Breast epithelium (tissue), 4 donors: ENCODE data around the gene FCAR. TPM values are rescaled to one million over a fixed set of nuclear protein-coding genes. Genes with fewer than 3 reads are reported as not detected.

Experiments
- DNase-seq, 2 donors: peaks; one replicate each; pipeline ENCODE4 v3.0.0-alpha.2; 2019; ENCODE audit warnings: low spot score in 2 of 2
- H3K27ac ChIP-seq, 2 donors: fragments of 200-600 bp; sonication (generic) in 1 of 2; one replicate each; pipeline ENCODE4 v1.5.1; 2016 to 2019; ENCODE audit warnings: mild to moderate bottlenecking in 1 of 2
- H3K27me3 ChIP-seq, 2 donors: fragments of 200-600 bp; sonication (generic) in 1 of 2; one replicate each; pipeline versions ENCODE4 v1.5.1 to v1.6.0; 2017 to 2019; ENCODE audit warnings: control low read depth in 1 of 2, mild to moderate bottlenecking in 1 of 2
- H3K36me3 ChIP-seq: fragments of 200-600 bp; one replicate; pipeline ENCODE4 v1.5.1; 2019
- H3K4me1 ChIP-seq, 2 donors: fragments of 200-600 bp; sonication (generic); one replicate each; pipeline ENCODE4 v1.5.1; 2016 to 2019; ENCODE audit warnings: control low read depth in 1 of 2
- H3K4me3 ChIP-seq, 3 donors: fragments of 200-600 bp; sonication (generic); 1 replicate in 2 of 3; 2 replicates in 1 of 3; pipeline ENCODE4 v1.5.1; 2016 to 2019; ENCODE audit warnings: mild to moderate bottlenecking in 3 of 3, moderate library complexity in 2 of 3
- H3K9me3 ChIP-seq, 2 donors: fragments of 200-600 bp; sonication (generic) in 1 of 2; one replicate each; pipeline ENCODE4 v1.5.1; 2016 to 2019; ENCODE audit warnings: control low read depth in 1 of 2
- POLR2A ChIP-seq: fragments of 450-650 bp; IDR thresholded peaks from one replicate; pipeline ENCODE4 v1.6.1; 2016; ENCODE audit warnings: antibody characterized with exemption, mild to moderate bottlenecking, moderate library complexity
- POLR2AphosphoS5 ChIP-seq, 3 donors: sonication (generic); formaldehyde crosslinking; IDR thresholded peaks; one replicate each; pipeline ENCODE4 v1.6.1; 2017; ENCODE audit warnings: antibody characterized with exemption in 3 of 3
- intact Hi-C: fragments of 100-400 bp; cut with DNase I; formaldehyde crosslinking; loops from one replicate; pipeline ENCODE4 v1.15.1; 2023; ENCODE audit warnings: low total_unique reads
- total RNA-seq, 3 donors: library from RNA; depleted of rRNA; stranded (reverse); fragments of >200 nt; gene quantifications; one replicate each; pipeline ENCODE4 v1.1.0, GENCODE V29; 2016
- TF ChIP-seq, protein P1 (sequence below), 3 donors: fragments of 450-650 bp; IDR thresholded peaks; one replicate each; pipeline ENCODE4 v1.5.1; 2016 to 2017; ENCODE audit warnings: antibody characterized with exemption in 3 of 3, mild to moderate bottlenecking in 3 of 3, moderate library complexity in 3 of 3

Gene FCAR
- total RNA-seq, 3 donors from 2014 or later: 0.66 to 2.4 (median 1.3) TPM

DNA sequence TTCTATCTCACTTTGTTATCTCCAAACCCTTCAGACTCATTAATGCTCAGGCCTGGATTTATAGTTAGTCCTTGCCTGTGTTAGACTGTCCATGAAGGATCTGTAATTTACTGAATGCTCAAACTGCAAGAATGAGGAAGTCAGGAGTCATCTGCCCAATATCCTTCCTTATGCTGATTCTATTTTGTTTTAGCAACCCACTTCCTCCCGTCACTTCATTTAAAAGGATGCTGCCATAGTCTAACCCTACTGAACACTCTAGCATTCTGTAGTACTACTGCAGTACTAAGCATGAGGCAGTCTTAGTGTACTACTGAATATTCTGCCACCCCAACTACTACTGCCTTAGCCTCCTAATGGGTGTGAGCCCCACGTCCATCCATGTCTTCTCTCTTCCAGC lies 1.5 kb downstream of the FCAR start:
- TF ChIP-seq POLR2AphosphoS5 (IDR thresholded peaks at IDR 0.05): no peak
- no peak for TF ChIP-seq POLR2A
- TF ChIP-seq, protein P1, sequence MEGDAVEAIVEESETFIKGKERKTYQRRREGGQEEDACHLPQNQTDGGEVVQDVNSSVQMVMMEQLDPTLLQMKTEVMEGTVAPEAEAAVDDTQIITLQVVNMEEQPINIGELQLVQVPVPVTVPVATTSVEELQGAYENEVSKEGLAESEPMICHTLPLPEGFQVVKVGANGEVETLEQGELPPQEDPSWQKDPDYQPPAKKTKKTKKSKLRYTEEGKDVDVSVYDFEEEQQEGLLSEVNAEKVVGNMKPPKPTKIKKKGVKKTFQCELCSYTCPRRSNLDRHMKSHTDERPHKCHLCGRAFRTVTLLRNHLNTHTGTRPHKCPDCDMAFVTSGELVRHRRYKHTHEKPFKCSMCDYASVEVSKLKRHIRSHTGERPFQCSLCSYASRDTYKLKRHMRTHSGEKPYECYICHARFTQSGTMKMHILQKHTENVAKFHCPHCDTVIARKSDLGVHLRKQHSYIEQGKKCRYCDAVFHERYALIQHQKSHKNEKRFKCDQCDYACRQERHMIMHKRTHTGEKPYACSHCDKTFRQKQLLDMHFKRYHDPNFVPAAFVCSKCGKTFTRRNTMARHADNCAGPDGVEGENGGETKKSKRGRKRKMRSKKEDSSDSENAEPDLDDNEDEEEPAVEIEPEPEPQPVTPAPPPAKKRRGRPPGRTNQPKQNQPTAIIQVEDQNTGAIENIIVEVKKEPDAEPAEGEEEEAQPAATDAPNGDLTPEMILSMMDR (IDR thresholded peaks at IDR 0.05): no peak
- intact Hi-C loops: no loop called here
- Histone ChIP-seq H3K27ac (no peak overlapping the region), H3K9me3 (no peaks in the 10 kb centered on the region), H3K27me3 (peaks cover 0 to 5% of the 10 kb centered on the region in 2 donors), H3K36me3 (no peaks in the 10 kb centered on the region), H3K4me1 (no peaks in the 10 kb centered on the region), H3K4me3 (no peak overlapping the region)
- no peak for DNase-seq

DNA sequence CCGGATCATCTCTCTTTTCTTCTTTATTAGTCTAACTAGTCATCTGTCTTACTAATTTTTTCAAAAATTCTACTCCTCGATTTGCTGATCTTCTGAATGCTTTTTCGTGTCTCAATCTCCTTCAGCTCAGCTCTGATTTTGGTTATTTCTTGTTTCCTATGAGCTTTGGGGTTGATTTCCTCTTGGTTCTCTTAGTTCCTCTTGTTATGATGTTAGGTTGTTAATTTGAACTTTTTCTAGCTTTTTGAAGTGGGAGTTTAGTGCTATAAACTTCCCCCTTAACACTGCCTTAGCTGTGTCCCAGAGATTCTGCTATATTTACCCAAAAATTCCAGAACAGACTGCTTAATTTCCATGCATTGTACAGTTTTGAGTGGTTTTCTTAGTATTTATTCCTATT lies 3.4 kb downstream of the FCAR start:
- no peak for TF ChIP-seq POLR2AphosphoS5 (IDR thresholded peaks at IDR 0.05)
- TF ChIP-seq POLR2A: no peak
- TF ChIP-seq, protein P1 (IDR thresholded peaks at IDR 0.05): no peak
- intact Hi-C loops: no loop called here
- Histone ChIP-seq H3K4me1 (no peaks in the 10 kb centered on the region), H3K9me3 (no peaks in the 10 kb centered on the region), H3K36me3 (no peaks in the 10 kb centered on the region), H3K4me3 (no peak overlapping the region), H3K27ac (no peak overlapping the region), H3K27me3 (peaks cover 0 to 7% of the 10 kb centered on the region in 2 donors)
- no peak for DNase-seq

DNA sequence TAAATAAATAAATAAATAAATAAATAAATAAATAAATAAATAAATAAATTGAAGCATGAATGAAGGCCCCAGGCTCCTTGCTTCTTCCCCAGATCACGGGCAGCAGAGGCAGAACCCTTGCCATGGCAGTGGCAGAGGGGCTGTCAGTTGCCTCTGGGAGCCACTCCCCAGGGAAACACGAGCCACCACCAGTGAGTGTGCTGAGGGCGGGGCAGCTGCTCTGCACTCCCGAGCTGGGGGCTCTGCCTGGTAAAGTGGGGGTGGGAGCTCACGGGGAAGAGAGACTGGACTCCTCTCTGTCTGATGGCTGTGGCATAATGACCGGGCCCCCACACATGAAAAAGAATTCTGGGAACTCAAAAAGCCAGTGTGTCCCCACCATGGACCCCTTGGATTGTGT lies 7.8 kb downstream of the FCAR start:
- H3K4me3 ChIP-seq: no peak overlapping the region
- intact Hi-C loops: no loop called here
- TF ChIP-seq POLR2A: no peak
- TF ChIP-seq, protein P1 (IDR thresholded peaks at IDR 0.05): no peak
- no peak for TF ChIP-seq POLR2AphosphoS5 (IDR thresholded peaks at IDR 0.05)
- peaks cover 0 to 19% of the 10 kb centered on the region in 2 donors for H3K27me3 ChIP-seq
- H3K27ac ChIP-seq: no peak overlapping the region
- DNase-seq: no peak
- no peaks in the 10 kb centered on the region for H3K4me1 ChIP-seq
- no peaks in the 10 kb centered on the region for H3K36me3 ChIP-seq
- H3K9me3 ChIP-seq: no peaks in the 10 kb centered on the region

DNA sequence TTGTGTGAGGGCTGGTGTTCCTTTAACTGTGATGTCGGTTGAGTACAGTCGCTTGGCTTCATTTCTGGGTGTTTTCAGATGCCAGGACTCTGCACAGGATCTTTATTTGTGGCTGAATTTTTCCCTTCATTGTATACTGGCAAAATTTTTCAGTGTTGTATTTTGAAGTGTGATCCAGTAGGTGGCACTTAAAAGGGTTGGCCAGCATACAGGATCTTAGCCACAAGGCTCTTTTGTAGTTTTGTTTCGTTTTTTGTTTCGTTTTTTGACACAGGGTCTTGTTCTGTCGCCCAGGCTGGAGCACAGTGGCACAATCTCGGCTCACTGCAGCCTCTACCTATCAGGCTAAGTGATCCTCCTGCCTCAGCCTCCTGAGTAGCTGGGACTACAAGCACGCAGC lies 8.7 kb downstream of the FCAR start:
- intact Hi-C loops: no loop called here
- H3K4me1 ChIP-seq: no peaks in the 10 kb centered on the region
- H3K4me3 ChIP-seq: no peak overlapping the region
- H3K9me3 ChIP-seq: no peaks in the 10 kb centered on the region
- H3K27ac ChIP-seq: no peak overlapping the region
- peaks cover 0 to 19% of the 10 kb centered on the region in 2 donors for H3K27me3 ChIP-seq
- no peak for DNase-seq
- no peaks in the 10 kb centered on the region for H3K36me3 ChIP-seq
- TF ChIP-seq, protein P1 (IDR thresholded peaks at IDR 0.05): no peak
- TF ChIP-seq POLR2AphosphoS5 (IDR thresholded peaks at IDR 0.05): no peak
- TF ChIP-seq POLR2A: no peak

DNA sequence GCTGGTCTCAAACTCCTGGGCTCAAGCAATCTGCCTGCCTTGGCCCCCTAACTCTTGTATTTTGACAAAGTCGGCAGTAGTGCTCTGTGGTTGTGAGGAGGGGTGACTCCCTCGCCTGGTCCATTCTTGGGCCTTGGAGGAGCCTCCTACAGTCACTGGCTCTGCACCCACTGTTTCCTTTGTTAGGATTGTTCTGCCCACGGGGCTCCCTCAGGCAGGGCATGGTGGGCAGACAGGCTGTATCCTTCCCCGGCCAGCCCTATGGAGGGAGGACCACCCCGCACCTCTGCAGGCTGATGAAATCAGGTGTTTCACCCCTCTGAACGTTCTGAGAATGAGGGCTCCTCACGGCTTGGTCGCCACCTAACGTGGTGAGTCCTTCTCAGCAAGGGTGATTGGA lies 9.2 kb downstream of the FCAR start:
- no peak overlapping the region for H3K27ac ChIP-seq
- no peaks in the 10 kb centered on the region for H3K36me3 ChIP-seq
- H3K27me3 ChIP-seq: peaks cover 0 to 19% of the 10 kb centered on the region in 2 donors
- DNase-seq: no peak
- H3K9me3 ChIP-seq: no peaks in the 10 kb centered on the region
- intact Hi-C loops: no loop called here
- TF ChIP-seq, protein P1 (IDR thresholded peaks at IDR 0.05): no peak
- TF ChIP-seq POLR2A: no peak
- no peak for TF ChIP-seq POLR2AphosphoS5 (IDR thresholded peaks at IDR 0.05)
- no peaks in the 10 kb centered on the region for H3K4me1 ChIP-seq
- H3K4me3 ChIP-seq: no peak overlapping the region
